ENCODE results near the gene FNDC5. TPM values are rescaled to one million over a fixed set of nuclear protein-coding genes. Genes with fewer than 3 reads are reported as not detected.

FNDC5 gene
- total and polyA plus RNA-seq, 4 donors = 0.43 to 10.5 (median 2.0) TPM

GRCh38 chr1:32860566-32860965 is 10.1 kb downstream of the FNDC5 start:
- H3K27ac ChIP-seq (ENCODE audit: low read depth in 1 of 2, low read length in 2 of 2) = no peak overlapping the region
- H3K27me3 ChIP-seq (ENCODE audit: control insufficient read depth in 4 of 4, insufficient read depth in 4 of 4, low read length in 3 of 4) = no peaks in the 10 kb centered on the region
- H3K9me3 ChIP-seq (ENCODE audit: control insufficient read depth in 4 of 4, low read length in 3 of 4) = no peaks in the 10 kb centered on the region
- TF ChIP-seq RXRA (IDR thresholded peaks at IDR 0.05) (no peak), FOXA1 (IDR thresholded peaks at IDR 0.05) (no peak), GABPA (IDR thresholded peaks at IDR 0.05 in 1 of 2, conservative IDR thresholded peaks at IDR 0.05 in 1 of 2) (no peak), RAD21 (IDR thresholded peaks at IDR 0.05) (no peak)
- TF ChIP-seq, protein P1, sequence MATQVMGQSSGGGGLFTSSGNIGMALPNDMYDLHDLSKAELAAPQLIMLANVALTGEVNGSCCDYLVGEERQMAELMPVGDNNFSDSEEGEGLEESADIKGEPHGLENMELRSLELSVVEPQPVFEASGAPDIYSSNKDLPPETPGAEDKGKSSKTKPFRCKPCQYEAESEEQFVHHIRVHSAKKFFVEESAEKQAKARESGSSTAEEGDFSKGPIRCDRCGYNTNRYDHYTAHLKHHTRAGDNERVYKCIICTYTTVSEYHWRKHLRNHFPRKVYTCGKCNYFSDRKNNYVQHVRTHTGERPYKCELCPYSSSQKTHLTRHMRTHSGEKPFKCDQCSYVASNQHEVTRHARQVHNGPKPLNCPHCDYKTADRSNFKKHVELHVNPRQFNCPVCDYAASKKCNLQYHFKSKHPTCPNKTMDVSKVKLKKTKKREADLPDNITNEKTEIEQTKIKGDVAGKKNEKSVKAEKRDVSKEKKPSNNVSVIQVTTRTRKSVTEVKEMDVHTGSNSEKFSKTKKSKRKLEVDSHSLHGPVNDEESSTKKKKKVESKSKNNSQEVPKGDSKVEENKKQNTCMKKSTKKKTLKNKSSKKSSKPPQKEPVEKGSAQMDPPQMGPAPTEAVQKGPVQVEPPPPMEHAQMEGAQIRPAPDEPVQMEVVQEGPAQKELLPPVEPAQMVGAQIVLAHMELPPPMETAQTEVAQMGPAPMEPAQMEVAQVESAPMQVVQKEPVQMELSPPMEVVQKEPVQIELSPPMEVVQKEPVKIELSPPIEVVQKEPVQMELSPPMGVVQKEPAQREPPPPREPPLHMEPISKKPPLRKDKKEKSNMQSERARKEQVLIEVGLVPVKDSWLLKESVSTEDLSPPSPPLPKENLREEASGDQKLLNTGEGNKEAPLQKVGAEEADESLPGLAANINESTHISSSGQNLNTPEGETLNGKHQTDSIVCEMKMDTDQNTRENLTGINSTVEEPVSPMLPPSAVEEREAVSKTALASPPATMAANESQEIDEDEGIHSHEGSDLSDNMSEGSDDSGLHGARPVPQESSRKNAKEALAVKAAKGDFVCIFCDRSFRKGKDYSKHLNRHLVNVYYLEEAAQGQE (IDR thresholded peaks at IDR 0.05) = no peak
- TF ChIP-seq, protein P2, sequence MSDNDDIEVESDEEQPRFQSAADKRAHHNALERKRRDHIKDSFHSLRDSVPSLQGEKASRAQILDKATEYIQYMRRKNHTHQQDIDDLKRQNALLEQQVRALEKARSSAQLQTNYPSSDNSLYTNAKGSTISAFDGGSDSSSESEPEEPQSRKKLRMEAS (IDR thresholded peaks at IDR 0.05) = no peak
- TF ChIP-seq, protein P3, sequence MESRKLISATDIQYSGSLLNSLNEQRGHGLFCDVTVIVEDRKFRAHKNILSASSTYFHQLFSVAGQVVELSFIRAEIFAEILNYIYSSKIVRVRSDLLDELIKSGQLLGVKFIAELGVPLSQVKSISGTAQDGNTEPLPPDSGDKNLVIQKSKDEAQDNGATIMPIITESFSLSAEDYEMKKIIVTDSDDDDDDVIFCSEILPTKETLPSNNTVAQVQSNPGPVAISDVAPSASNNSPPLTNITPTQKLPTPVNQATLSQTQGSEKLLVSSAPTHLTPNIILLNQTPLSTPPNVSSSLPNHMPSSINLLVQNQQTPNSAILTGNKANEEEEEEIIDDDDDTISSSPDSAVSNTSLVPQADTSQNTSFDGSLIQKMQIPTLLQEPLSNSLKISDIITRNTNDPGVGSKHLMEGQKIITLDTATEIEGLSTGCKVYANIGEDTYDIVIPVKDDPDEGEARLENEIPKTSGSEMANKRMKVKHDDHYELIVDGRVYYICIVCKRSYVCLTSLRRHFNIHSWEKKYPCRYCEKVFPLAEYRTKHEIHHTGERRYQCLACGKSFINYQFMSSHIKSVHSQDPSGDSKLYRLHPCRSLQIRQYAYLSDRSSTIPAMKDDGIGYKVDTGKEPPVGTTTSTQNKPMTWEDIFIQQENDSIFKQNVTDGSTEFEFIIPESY (IDR thresholded peaks at IDR 0.05) = no peak
- no peak for DNase-seq (ENCODE audit: low spot score)
- peaks cover 0 to 32% (median 17%) of the 10 kb centered on the region in 4 donors for H3K36me3 ChIP-seq (ENCODE audit: control insufficient read depth in 4 of 4, insufficient read depth in 3 of 4, low read depth in 1 of 4, low read length in 3 of 4)
- H3K9ac ChIP-seq (ENCODE audit: low read depth in 1 of 2, low read length in 2 of 2) = no peak overlapping the region
- peaks cover 4 to 23% (median 15%) of the 10 kb centered on the region in 4 donors for H3K4me1 ChIP-seq (ENCODE audit: control insufficient read depth in 4 of 4, insufficient read depth in 4 of 4, low read length in 3 of 4)
- no peak overlapping the region for H3K4me3 ChIP-seq (ENCODE audit: low read depth in 1 of 3, low read length in 3 of 3)

DNA sequence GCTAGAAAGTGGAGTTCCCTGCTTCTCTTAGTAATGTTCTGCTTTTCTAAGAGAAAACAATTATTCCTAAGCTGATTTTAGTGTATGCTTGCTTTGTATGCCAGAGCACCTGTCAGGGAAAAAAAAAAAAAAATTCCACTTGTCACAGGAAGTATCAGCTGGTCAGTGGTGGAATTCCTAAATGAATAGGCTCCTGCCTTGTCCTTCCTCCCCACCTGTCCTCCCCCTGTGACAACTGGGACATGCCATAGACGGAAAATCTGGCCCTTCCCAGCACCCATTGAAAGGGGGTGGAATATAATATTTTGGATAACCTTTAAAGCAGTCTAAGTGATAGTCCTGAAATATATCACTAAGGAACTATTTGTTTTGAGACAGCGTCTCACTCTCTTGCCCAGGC is 10.8 kb downstream of the FNDC5 start:
- no peak for TF ChIP-seq FOXA2 (IDR thresholded peaks at IDR 0.05)
- TF ChIP-seq YY1 (IDR thresholded peaks at IDR 0.05) = no peak
- TF ChIP-seq HNF4A (conservative IDR thresholded peaks at IDR 0.05) = no peak
- TF ChIP-seq TAF1 (conservative IDR thresholded peaks at IDR 0.05) = no peak
- TF ChIP-seq, protein P2 (IDR thresholded peaks at IDR 0.05) = no peak
- TF ChIP-seq, protein P4, sequence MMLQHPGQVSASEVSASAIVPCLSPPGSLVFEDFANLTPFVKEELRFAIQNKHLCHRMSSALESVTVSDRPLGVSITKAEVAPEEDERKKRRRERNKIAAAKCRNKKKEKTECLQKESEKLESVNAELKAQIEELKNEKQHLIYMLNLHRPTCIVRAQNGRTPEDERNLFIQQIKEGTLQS (IDR thresholded peaks at IDR 0.05) = no peak
- TF ChIP-seq, protein P1 (IDR thresholded peaks at IDR 0.05) = no peak
- TF ChIP-seq, protein P3 (IDR thresholded peaks at IDR 0.05) = no peak
- no peak for TF ChIP-seq NR2F2 (IDR thresholded peaks at IDR 0.05)
- no peak for TF ChIP-seq SP1 (IDR thresholded peaks at IDR 0.05)
- TF ChIP-seq CTCF (IDR thresholded peaks at IDR 0.05; ENCODE audit: low read depth, low read length, missing input control) = no peak
- TF ChIP-seq JUND (IDR thresholded peaks at IDR 0.05) = no peak
- no peak for TF ChIP-seq EGR1 (IDR thresholded peaks at IDR 0.05; ENCODE audit: low read depth in 2 of 2)
- no peak for TF ChIP-seq GABPA (IDR thresholded peaks at IDR 0.05 in 1 of 2, conservative IDR thresholded peaks at IDR 0.05 in 1 of 2)
- TF ChIP-seq RXRA (IDR thresholded peaks at IDR 0.05) = no peak
- TF ChIP-seq FOXA1 (IDR thresholded peaks at IDR 0.05) = no peak
- no peak for TF ChIP-seq HNF4G (IDR thresholded peaks at IDR 0.05)
- no peak for TF ChIP-seq RAD21 (IDR thresholded peaks at IDR 0.05)
- Histone ChIP-seq H3K9me3 (ENCODE audit: control insufficient read depth in 4 of 4, low read length in 3 of 4) (no peaks in the 10 kb centered on the region), H3K27ac (ENCODE audit: low read depth in 1 of 2, low read length in 2 of 2) (no peak overlapping the region), H3K27me3 (ENCODE audit: control insufficient read depth in 4 of 4, insufficient read depth in 4 of 4, low read length in 3 of 4) (no peaks in the 10 kb centered on the region), H3K36me3 (ENCODE audit: control insufficient read depth in 4 of 4, insufficient read depth in 3 of 4, low read depth in 1 of 4, low read length in 3 of 4) (peaks cover 0 to 32% (median 17%) of the 10 kb centered on the region in 4 donors), H3K4me3 (ENCODE audit: low read depth in 1 of 3, low read length in 3 of 3) (no peak overlapping the region), H3K4me1 (ENCODE audit: control insufficient read depth in 4 of 4, insufficient read depth in 4 of 4, low read length in 3 of 4) (peaks cover 4 to 22% (median 12%) of the 10 kb centered on the region in 4 donors), H3K9ac (ENCODE audit: low read depth in 1 of 2, low read length in 2 of 2) (no peak overlapping the region)
- DNase-seq (ENCODE audit: low spot score) = no peak
- WGBS = 98% methylated on average over 2 of the region's 2 CpGs
